Measurements from ENCODE around the gene TP53TG3. TPM values are rescaled to one million over a fixed set of nuclear protein-coding genes. Genes with fewer than 3 reads are reported as not detected.
"Not testable (repeated sequence)": the region's sequence is repeated elsewhere in the genome, so short reads cannot be mapped to it uniquely, and the experiment has no call there.

The TP53TG3 gene, protein sequence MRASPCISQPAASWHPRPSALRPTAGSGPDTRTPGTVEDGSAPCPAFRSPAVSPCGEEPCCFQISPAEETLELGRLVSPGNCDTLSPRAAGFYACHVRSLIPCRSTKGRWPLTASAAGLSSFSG
- total RNA-seq, result not detected

DNA sequence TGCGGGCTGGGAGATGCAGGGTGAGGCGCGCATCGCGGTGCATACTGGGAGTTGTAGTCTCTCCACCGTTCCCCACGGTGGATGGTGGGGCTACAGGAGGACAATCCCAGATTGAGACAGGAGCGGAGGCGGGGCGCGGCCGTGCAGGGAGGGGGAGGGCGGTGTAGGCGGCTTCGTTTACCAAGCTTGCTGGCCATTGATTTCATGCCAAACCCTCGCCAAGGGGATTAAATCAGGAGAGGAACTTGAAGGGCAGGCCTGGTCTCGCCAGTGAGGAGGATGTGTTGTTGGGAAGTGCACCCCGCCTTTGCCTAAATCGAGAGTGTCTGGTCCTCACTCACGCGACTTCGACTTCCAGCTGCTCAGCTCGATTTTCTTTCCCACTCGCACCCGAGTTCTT lies at the start of gene TP53TG3:
TSS of gene TP53TG3 (minus strand) at position 101 of the 400 bp plus-strand sequence. CDS start at position 33, 68 bp downstream.
- H3K36me3 Mint-ChIP-seq (ENCODE audit: low read depth); POLR2A ChIA-PET; H3K27me3 Mint-ChIP-seq; DNase-seq; H3K4me1 Mint-ChIP-seq; H3K9me3 Mint-ChIP-seq; H3K27ac Mint-ChIP-seq; CTCF ChIA-PET; H3K4me3 Mint-ChIP-seq: not testable (repeated sequence)

DNA sequence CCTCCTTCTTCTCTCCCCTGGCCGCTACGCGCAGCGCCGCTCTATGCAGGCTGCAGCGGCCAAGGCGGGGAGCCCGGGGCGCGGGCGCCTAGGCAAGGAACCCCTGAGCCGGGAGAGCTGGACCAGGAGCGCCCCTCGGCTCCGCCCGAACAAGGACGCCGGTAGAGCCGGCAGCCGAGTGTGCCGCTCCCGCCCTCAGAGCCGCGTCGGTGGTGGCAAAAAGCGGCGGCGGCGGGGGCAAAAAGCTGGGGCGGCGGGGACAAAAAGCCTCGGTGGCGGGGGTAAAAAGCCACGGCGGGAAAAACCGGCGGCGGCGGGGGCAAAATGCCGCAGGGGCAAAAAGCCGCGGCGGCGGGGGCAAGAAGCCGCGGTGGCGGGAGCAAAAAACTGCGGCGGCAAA lies 25.1 kb downstream of the TP53TG3 start:
- H3K27me3 Mint-ChIP-seq; H3K4me3 Mint-ChIP-seq; H3K36me3 Mint-ChIP-seq (ENCODE audit: low read depth); POLR2A ChIA-PET; H3K4me1 Mint-ChIP-seq; H3K9me3 Mint-ChIP-seq; DNase-seq; CTCF ChIA-PET; H3K27ac Mint-ChIP-seq: not testable (repeated sequence)

DNA sequence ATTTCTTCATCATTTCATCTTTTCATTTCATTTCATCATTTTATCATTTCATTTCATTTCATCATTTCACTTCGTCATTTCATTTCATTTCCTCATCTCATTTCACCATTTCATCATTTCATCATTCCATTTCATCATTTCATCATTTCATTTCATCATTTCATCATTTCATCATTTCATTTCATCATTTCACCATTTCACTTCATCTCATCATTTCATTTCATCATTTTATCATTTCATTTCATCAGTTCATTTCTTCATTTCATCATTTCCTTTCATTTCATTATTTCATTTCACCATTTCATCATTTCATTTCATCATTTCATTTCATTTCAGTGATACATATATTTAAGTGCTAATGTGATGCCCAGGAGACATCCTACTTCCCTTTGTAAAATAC lies 28.4 kb downstream of the TP53TG3 start:
- H3K36me3 Mint-ChIP-seq (ENCODE audit: low read depth); CTCF ChIA-PET; H3K4me1 Mint-ChIP-seq; POLR2A ChIA-PET; H3K4me3 Mint-ChIP-seq; DNase-seq; H3K27me3 Mint-ChIP-seq; H3K27ac Mint-ChIP-seq: not testable (repeated sequence)
- peaks cover 16% of the 10 kb centered on the region for H3K9me3 Mint-ChIP-seq

DNA sequence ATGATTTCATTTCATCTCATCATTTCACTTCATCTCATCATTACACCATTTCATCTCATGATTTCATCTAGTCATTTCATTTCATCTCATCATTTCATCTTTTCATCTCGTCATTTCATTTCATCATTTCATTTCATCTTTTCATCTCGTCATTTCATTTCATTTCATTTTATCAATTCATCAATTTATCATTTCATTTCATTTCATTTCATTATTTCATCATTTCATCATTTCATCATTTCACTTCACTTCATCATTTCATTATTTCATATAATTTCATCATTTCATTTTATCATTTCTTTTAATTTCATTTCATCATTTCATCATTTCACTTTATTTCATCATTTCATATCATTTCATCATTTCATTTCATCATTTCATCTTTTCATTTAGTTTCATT lies 29.2 kb downstream of the TP53TG3 start:
- H3K4me3 Mint-ChIP-seq; DNase-seq; H3K4me1 Mint-ChIP-seq; H3K27me3 Mint-ChIP-seq; H3K36me3 Mint-ChIP-seq (ENCODE audit: low read depth); POLR2A ChIA-PET; CTCF ChIA-PET; H3K27ac Mint-ChIP-seq: not testable (repeated sequence)
- H3K9me3 Mint-ChIP-seq, result peaks cover 16% of the 10 kb centered on the region

DNA sequence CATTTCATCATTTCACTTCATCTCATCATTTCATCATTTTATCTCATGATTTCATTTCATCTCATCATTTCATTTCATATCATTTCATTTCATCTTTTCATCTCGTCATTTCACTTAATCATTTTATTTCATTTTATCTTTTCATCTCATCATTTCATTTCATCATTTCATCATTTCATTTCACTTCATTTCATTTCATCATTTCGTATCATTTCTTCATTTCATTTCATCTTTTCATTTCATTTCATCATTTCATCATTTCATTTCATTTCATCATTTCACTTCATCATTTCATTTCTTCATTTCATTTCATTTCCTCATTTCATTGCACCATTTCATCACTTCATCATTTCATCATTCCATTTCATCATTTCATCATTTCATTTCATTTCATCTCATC lies 29.8 kb downstream of the TP53TG3 start:
- CTCF ChIA-PET, result not testable (repeated sequence)
- H3K9me3 Mint-ChIP-seq, result peaks cover 16% of the 10 kb centered on the region

DNA sequence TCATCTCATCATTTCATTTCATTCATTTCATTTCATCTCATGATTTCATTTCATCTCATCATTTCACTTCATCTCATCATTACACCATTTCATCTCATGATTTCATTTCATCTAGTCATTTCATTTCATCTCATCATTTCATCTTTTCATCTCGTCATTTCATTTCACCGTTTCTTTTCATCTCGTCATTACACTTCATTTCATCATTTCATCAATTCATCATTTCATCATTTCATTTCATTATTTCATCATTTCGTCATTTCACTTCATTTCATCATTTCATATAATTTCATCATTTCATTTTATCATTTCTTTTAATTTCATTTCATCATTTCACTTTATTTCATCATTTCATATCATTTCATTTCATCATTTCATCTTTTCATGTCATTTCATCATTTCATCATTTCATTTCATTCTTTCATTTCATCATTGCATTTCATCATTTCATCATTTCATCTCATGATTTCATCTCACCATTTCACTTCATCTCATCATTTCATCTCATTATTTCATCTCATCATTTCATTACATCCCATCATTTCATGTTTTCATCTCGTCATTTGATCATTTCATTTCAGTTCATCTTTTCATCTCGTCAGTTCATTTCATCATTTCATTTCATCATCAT lies 30.6 kb downstream of the TP53TG3 start:
- POLR2A ChIA-PET; H3K4me1 Mint-ChIP-seq; H3K27ac Mint-ChIP-seq; H3K36me3 Mint-ChIP-seq (ENCODE audit: low read depth); H3K27me3 Mint-ChIP-seq; H3K4me3 Mint-ChIP-seq; CTCF ChIA-PET; DNase-seq: not testable (repeated sequence)
- peaks cover 16% of the 10 kb centered on the region for H3K9me3 Mint-ChIP-seq

More for the DNA sequence above, 29.8 kb downstream of the TP53TG3 start:
- H3K27me3 Mint-ChIP-seq; H3K4me1 Mint-ChIP-seq; H3K4me3 Mint-ChIP-seq; POLR2A ChIA-PET; DNase-seq; H3K27ac Mint-ChIP-seq; H3K36me3 Mint-ChIP-seq (ENCODE audit: low read depth): not testable (repeated sequence)

DNA sequence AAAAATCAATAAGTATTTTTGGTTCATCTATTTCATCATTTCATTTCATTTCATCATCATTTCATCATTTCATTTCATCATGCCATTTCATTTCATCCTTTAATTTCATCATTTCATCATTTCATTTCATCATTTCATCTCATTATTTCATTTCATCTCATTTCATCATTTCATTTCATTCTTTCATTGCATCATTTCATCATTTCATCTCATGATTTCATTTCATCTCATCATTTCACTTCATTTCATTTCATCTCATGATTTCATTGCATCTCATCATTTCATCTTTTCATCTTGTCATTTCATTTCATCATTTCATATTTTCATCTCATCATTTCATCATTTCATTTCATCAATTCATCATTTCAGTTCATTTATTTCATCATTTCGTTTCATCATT lies 31.2 kb downstream of the TP53TG3 start:
- H3K27me3 Mint-ChIP-seq; H3K4me1 Mint-ChIP-seq; CTCF ChIA-PET; DNase-seq; H3K27ac Mint-ChIP-seq; POLR2A ChIA-PET; H3K4me3 Mint-ChIP-seq; H3K36me3 Mint-ChIP-seq (ENCODE audit: low read depth): not testable (repeated sequence)
- H3K9me3 Mint-ChIP-seq, result peaks cover 16% of the 10 kb centered on the region

DNA sequence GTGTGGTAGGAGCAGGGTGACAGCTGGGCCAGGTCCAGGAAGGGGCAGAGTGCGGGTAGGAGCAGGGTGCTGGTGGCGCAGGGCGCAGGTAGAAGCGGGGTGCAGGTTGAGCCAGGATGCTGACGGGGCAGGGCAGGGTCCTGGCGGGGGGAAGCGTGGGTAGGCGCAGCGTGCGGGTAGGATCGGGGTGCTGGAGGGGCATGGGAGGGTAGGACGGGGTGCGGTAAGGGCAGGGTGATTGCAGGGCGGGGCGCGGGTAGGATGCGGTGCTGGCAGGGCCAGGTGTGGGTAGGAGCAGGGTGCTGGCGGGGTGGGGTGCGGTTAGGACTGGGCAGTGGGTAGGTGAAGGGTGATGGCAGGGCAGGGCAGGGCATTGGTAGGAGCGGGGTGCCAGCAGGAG lies 38.4 kb downstream of the TP53TG3 start:
- H3K4me3 Mint-ChIP-seq; H3K4me1 Mint-ChIP-seq; H3K9me3 Mint-ChIP-seq; H3K27me3 Mint-ChIP-seq; H3K36me3 Mint-ChIP-seq (ENCODE audit: low read depth); H3K27ac Mint-ChIP-seq; POLR2A ChIA-PET; CTCF ChIA-PET; DNase-seq: not testable (repeated sequence)

DNA sequence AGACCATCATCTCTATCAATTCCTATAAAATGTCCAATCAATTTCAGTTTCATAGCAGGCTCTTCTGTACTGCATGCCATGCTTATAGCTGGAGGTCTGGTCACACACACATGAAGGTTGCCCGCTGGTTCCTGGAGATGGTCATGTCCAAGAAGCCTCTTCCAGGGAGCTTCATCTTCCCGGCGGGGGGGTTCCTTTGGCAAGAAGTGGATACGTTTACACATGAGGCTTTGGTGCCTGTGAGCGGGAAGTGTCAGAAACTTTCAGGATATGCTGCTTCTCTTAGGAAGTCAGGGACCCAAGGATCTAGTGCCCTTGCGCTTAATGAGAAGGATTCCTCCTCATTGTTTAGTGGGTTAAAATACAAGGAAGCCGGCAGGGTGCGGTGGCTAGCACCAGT lies 43.9 kb downstream of the TP53TG3 start:
- H3K9me3 Mint-ChIP-seq, result not testable (repeated sequence)

More for the DNA sequence above, 43.9 kb downstream of the TP53TG3 start:
- H3K4me3 Mint-ChIP-seq; H3K36me3 Mint-ChIP-seq (ENCODE audit: low read depth); H3K27me3 Mint-ChIP-seq; DNase-seq; H3K27ac Mint-ChIP-seq; H3K4me1 Mint-ChIP-seq; POLR2A ChIA-PET; CTCF ChIA-PET: not testable (repeated sequence)
